Muscle of leg (tissue), 11 donors: ENCODE results near the gene SYF2. TPM values are rescaled to one million over a fixed set of nuclear protein-coding genes. Genes with fewer than 3 reads are reported as not detected.
A peak's percentile ranks its signal among the peaks of the same experiment; 100 is the strongest.

Source experiments
- DNase-seq: peaks from one replicate; pipeline ENCODE4 v3.0.0; 2013
- H3K27ac ChIP-seq: one replicate; pipeline ENCODE4 v1.5.1; 2013; ENCODE audit warnings: mild to moderate bottlenecking, low read length, control low read depth
- H3K27me3 ChIP-seq: one replicate; pipeline ENCODE4 v1.6.1; 2013; ENCODE audit warnings: low read length; ENCODE audit not compliant: control insufficient read depth, insufficient read depth
- H3K36me3 ChIP-seq: one replicate; pipeline ENCODE4 v1.6.1; 2013; ENCODE audit warnings: low read length; ENCODE audit not compliant: control insufficient read depth, insufficient read depth
- H3K4me1 ChIP-seq: one replicate; pipeline ENCODE4 v1.6.1; 2013; ENCODE audit warnings: low read length; ENCODE audit not compliant: control insufficient read depth, insufficient read depth
- H3K4me3 ChIP-seq: one replicate; pipeline ENCODE4 v1.5.1; 2013; ENCODE audit warnings: low read length, control low read depth
- H3K9me3 ChIP-seq: replicated peaks from 2 replicates; pipeline ENCODE4 v1.6.1; 2013; ENCODE audit warnings: low read depth, low read length; ENCODE audit not compliant: control insufficient read depth
- WGBS: methylation state at CpG from one replicate; pipeline ENCODE4 v1.1.5; 2013; ENCODE audit warnings: missing lambda C conversion rate; ENCODE audit not compliant: insufficient coverage; 5-methylcytosine and 5-hydroxymethylcytosine counted together
- polyA plus RNA-seq, 8 donors: library from polyadenylated mRNA; unstranded; fragments of 120-200 nt; gene quantifications; one replicate each; pipeline versions ENCODE4 v1.2.1 to v1.2.3, GENCODE V29; 2013; ENCODE audit warnings: inconsistent platforms in 1 of 8, low replicate concordance in 1 of 8; ENCODE audit not compliant: insufficient read length in 8 of 8, insufficient read depth in 1 of 8
- total RNA-seq: library from RNA; stranded (reverse); fragments of 120-200 nt; gene quantifications from one replicate; pipeline ENCODE4 v1.2.4, GENCODE V29; 2013

SYF2 gene
- total and polyA plus RNA-seq, 9 donors: 52.6 to 65.6 (median 58.3) TPM

GRCh38 chr1:25187077-25187476, 45.2 kb downstream of the SYF2 start:
- H3K4me1 ChIP-seq: peaks cover 13% of the 10 kb centered on the region
- no peak for DNase-seq
- H3K27me3 ChIP-seq: peaks cover 3% of the 10 kb centered on the region
- H3K36me3 ChIP-seq: no peaks in the 10 kb centered on the region
- WGBS: 40% methylated on average over 1 of the region's 5 CpGs
- no peaks in the 10 kb centered on the region for H3K9me3 ChIP-seq
- no peak overlapping the region for H3K27ac ChIP-seq
- H3K4me3 ChIP-seq: no peak overlapping the region

- Histone ChIP-seq H3K27ac (no peak overlapping the region), H3K4me3 (no peak overlapping the region), H3K4me1 (peaks cover 13% of the 10 kb centered on the region), H3K36me3 (no peaks in the 10 kb centered on the region), H3K9me3 (no peaks in the 10 kb centered on the region), H3K27me3 (peaks cover 2% of the 10 kb centered on the region)
- 50% methylated on average over 13 of the region's 14 CpGs for WGBS
- no peak for DNase-seq
These were observed 45.9 kb downstream of the SYF2 start for GRCh38 chr1:25186161-25187007.

GRCh38 chr1:25185409-25186160, 46.7 kb downstream of the SYF2 start:
- DNase-seq: peak; percentile 89
- Histone ChIP-seq H3K27me3 (no peaks in the 10 kb centered on the region), H3K4me1 (peaks cover 13% of the 10 kb centered on the region), H3K27ac (no peak overlapping the region), H3K36me3 (no peaks in the 10 kb centered on the region), H3K4me3 (no peak overlapping the region), H3K9me3 (no peaks in the 10 kb centered on the region)
- WGBS: 10% methylated on average over 9 of the region's 10 CpGs

- Histone ChIP-seq H3K4me1 (peaks cover 13% of the 10 kb centered on the region), H3K36me3 (no peaks in the 10 kb centered on the region), H3K27me3 (no peaks in the 10 kb centered on the region), H3K27ac (no peak overlapping the region), H3K9me3 (no peaks in the 10 kb centered on the region), H3K4me3 (no peak overlapping the region)
- WGBS: 95% methylated on average over 7 of the region's 13 CpGs
- DNase-seq: no peak
These were observed 48.1 kb downstream of the SYF2 start for GRCh38 chr1:25184001-25184762.

GRCh38 chr1:25183126-25183980, 48.9 kb downstream of the SYF2 start:
- 82% methylated on average over 19 of the region's 21 CpGs for WGBS
- no peak for DNase-seq
- no peaks in the 10 kb centered on the region for H3K9me3 ChIP-seq
- H3K4me3 ChIP-seq: no peak overlapping the region
- H3K27me3 ChIP-seq: no peaks in the 10 kb centered on the region
- no peak overlapping the region for H3K27ac ChIP-seq
- no peaks in the 10 kb centered on the region for H3K36me3 ChIP-seq
- peaks cover 13% of the 10 kb centered on the region for H3K4me1 ChIP-seq

- H3K36me3 ChIP-seq: no peaks in the 10 kb centered on the region
- H3K27me3 ChIP-seq: no peaks in the 10 kb centered on the region
- H3K9me3 ChIP-seq: no peaks in the 10 kb centered on the region
- DNase-seq: no peak
- no peak overlapping the region for H3K27ac ChIP-seq
- 79% methylated on average over 6 of the region's 14 CpGs for WGBS
- H3K4me1 ChIP-seq: peaks cover 13% of the 10 kb centered on the region
- no peak overlapping the region for H3K4me3 ChIP-seq
These were observed 49.7 kb downstream of the SYF2 start for GRCh38 chr1:25182629-25183028.

GRCh38 chr1:25180996-25181395, 51.3 kb downstream of the SYF2 start:
- Histone ChIP-seq H3K9me3 (no peaks in the 10 kb centered on the region), H3K36me3 (no peaks in the 10 kb centered on the region), H3K4me1 (peaks cover 7% of the 10 kb centered on the region), H3K27ac (no peak overlapping the region), H3K4me3 (no peak overlapping the region), H3K27me3 (no peaks in the 10 kb centered on the region)
- WGBS: no CpG with 5 or more reads among the region's 6 CpGs
- no peak for DNase-seq

- WGBS: no CpG with 5 or more reads among the region's 7 CpGs
- Histone ChIP-seq H3K9me3 (no peaks in the 10 kb centered on the region), H3K4me3 (no peak overlapping the region), H3K27me3 (no peaks in the 10 kb centered on the region), H3K4me1 (no peaks in the 10 kb centered on the region), H3K27ac (no peak overlapping the region), H3K36me3 (no peaks in the 10 kb centered on the region)
- DNase-seq: no peak
These were observed 53.3 kb downstream of the SYF2 start for GRCh38 chr1:25178917-25179561.
